Common myeloid progenitor, CD34-positive (primary cell): Measurements from ENCODE around the gene VDR.
A peak's percentile ranks its signal among the peaks of the same experiment; 100 is the strongest.
"Not testable (repeated sequence)": the region's sequence is repeated elsewhere in the genome, so short reads cannot be mapped to it uniquely, and the experiment has no call there.

ENCODE experiments used
- CTCF ChIA-PET: fragments of 350-600 bp; sonication (Branson Sonifier 250); formaldehyde crosslinking; loops from one replicate; lab custom pipeline; 2021; ENCODE audit warnings: antibody characterized with exemption; lab: Charles Lee
- POLR2A ChIA-PET: fragments of 350-600 bp; sonication (Branson Sonifier 250); formaldehyde crosslinking; loops from one replicate; lab custom pipeline; 2021; ENCODE audit warnings: antibody characterized with exemption; lab: Charles Lee
- DNase-seq, 3 donors: peaks; one replicate each; pipeline versions ENCODE4 v3.0.0 to v3.0.0-alpha.2; 2013
- H3K27ac ChIP-seq, 2 experiments: 1 replicate in 1 of 2; 2 replicates in 1 of 2; pipeline ENCODE4 v1.7.0; 2013; ENCODE audit warnings: inconsistent platforms in 2 of 2, low read length in 2 of 2, mild to moderate bottlenecking in 2 of 2, low read depth in 1 of 2, moderate library complexity in 1 of 2; ENCODE audit not compliant: severe bottlenecking in 2 of 2, insufficient read depth in 1 of 2, poor library complexity in 1 of 2
- H3K27me3 ChIP-seq, 5 experiments: replicated peaks in 2 of 5; 1 replicate in 3 of 5; 2 replicates in 2 of 5; pipeline versions ENCODE4 v1.6.1 to v1.7.0; 2013; ENCODE audit warnings: low read length in 4 of 5, mild to moderate bottlenecking in 2 of 5, moderate library complexity in 2 of 5, inconsistent platforms in 1 of 5; ENCODE audit not compliant: insufficient read depth in 5 of 5, control insufficient read depth in 4 of 5
- H3K36me3 ChIP-seq, 4 experiments: 1 replicate in 2 of 4; 2 replicates in 2 of 4; pipeline versions ENCODE4 v1.6.1 to v1.7.0; 2013; ENCODE audit warnings: low read length in 3 of 4, control low read depth in 1 of 4, mild to moderate bottlenecking in 1 of 4; ENCODE audit not compliant: control insufficient read depth in 4 of 4, insufficient read depth in 4 of 4
- H3K4me1 ChIP-seq, 4 experiments: 1 replicate in 3 of 4; 2 replicates in 1 of 4; pipeline versions ENCODE4 v1.6.1 to v1.7.1; 2013; ENCODE audit warnings: low read length in 3 of 4, mild to moderate bottlenecking in 3 of 4, control low read depth in 1 of 4, inconsistent platforms in 1 of 4, moderate library complexity in 1 of 4; ENCODE audit not compliant: control insufficient read depth in 4 of 4, insufficient read depth in 4 of 4; ENCODE audit errors: control extremely low read depth in 1 of 4
- H3K4me3 ChIP-seq, 7 experiments: 1 replicate in 4 of 7; 2 replicates in 3 of 7; pipeline versions ENCODE4 v1.5.1 to v1.7.0; 2013; ENCODE audit warnings: mild to moderate bottlenecking in 7 of 7, low read length in 6 of 7, moderate library complexity in 6 of 7, inconsistent platforms in 2 of 7, low read depth in 2 of 7, control low read depth in 1 of 7; ENCODE audit not compliant: insufficient read depth in 4 of 7, control insufficient read depth in 1 of 7; ENCODE audit errors: extremely low read depth in 1 of 7
- H3K9me3 ChIP-seq, 5 experiments: 1 replicate in 4 of 5; 2 replicates in 1 of 5; pipeline versions ENCODE4 v1.6.1 to v1.7.1; 2013; ENCODE audit warnings: low read length in 4 of 5, mild to moderate bottlenecking in 2 of 5, inconsistent platforms in 1 of 5, low read depth in 1 of 5, moderate library complexity in 1 of 5; ENCODE audit not compliant: control insufficient read depth in 4 of 5, insufficient read depth in 2 of 5; ENCODE audit errors: control extremely low read depth in 1 of 5
- WGBS: methylation state at CpG from one replicate; pipeline ENCODE4 v1.1.5; 2013; ENCODE audit not compliant: insufficient coverage; 5-methylcytosine and 5-hydroxymethylcytosine counted together

VDR gene

GRCh38 chr12:47811581-47812484 lies 93.0 kb downstream of the VDR start:
- Histone ChIP-seq H3K4me1 (peaks cover 48 to 98% (median 97%) of the 10 kb centered on the region in 4 experiments), H3K27me3 (no peaks in the 10 kb centered on the region), H3K4me3 (peak overlapping the region in 3 of 7 experiments; percentile 40 to 68 (median 60)), H3K27ac (peak overlapping the region; percentile 59 to 88), H3K9me3 (no peaks in the 10 kb centered on the region), H3K36me3 (peaks cover 0 to 10% (median 3%) of the 10 kb centered on the region in 4 experiments)
- ChIA-PET POLR2A (interaction anchor here (0.7 kb wide), 1 partner anchor 24 kb away, joined by 3 read pairs; no protein-coding TSS in a partner anchor), CTCF (interaction anchor here (1.2 to 49.5 kb wide), 7 partner anchors 11 to 98 kb away, joined by 4 to 1391 read pairs (median 6); no protein-coding TSS in a partner anchor)
- 81% methylated on average over 11 of the region's 14 CpGs for WGBS
- no peak for DNase-seq

GRCh38 chr12:47811072-47811396 lies 93.8 kb downstream of the VDR start:
- peaks cover 50 to 98% (median 97%) of the 10 kb centered on the region in 4 experiments for H3K4me1 ChIP-seq
- no peaks in the 10 kb centered on the region for H3K9me3 ChIP-seq
- CTCF ChIA-PET: interaction anchor here (1.9 to 49.5 kb wide), 5 partner anchors 7 to 33 kb away, joined by 6 to 1391 read pairs (median 33); partner anchors contain the start of gene HDAC7
- no peaks in the 10 kb centered on the region for H3K27me3 ChIP-seq
- peak overlapping the region; percentile 59 to 88 for H3K27ac ChIP-seq
- peak overlapping the region in 2 of 7 experiments; percentile 16 to 49 for H3K4me3 ChIP-seq
- 44% methylated on average over 1 of the region's 2 CpGs for WGBS
- peaks cover 0 to 10% (median 3%) of the 10 kb centered on the region in 4 experiments for H3K36me3 ChIP-seq
- DNase-seq: no peak
- POLR2A ChIA-PET: interaction anchor here (0.7 kb wide), 1 partner anchor 25 kb away, joined by 3 read pairs; no protein-coding TSS in a partner anchor

- 89% methylated on average over 4 of the region's 9 CpGs for WGBS
- H3K9me3 ChIP-seq, DNase-seq, H3K4me3 ChIP-seq, H3K27me3 ChIP-seq: not testable (repeated sequence)
- peak overlapping the region in 1 of 2 experiments; percentile 88 for H3K27ac ChIP-seq
- ChIA-PET POLR2A (interaction anchor here (2.8 kb wide), 1 partner anchor 8 kb away, joined by 21 read pairs; no protein-coding TSS in a partner anchor), CTCF (interaction anchor here (1.0 to 49.5 kb wide), 6 partner anchors 8 to 65 kb away, joined by 3 to 1391 read pairs (median 14); partner anchors contain the start of gene HDAC7)
- H3K4me1 ChIP-seq: peaks cover 46 to 98% (median 98%) of the 10 kb centered on the region in 4 experiments
- peaks cover 0 to 11% (median 4%) of the 10 kb centered on the region in 4 experiments for H3K36me3 ChIP-seq
Measured at GRCh38 chr12:47809518-47809917, 95.3 kb downstream of the VDR start.

- Histone ChIP-seq H3K9me3 (no peaks in the 10 kb centered on the region), H3K4me3 (peak overlapping the region in 6 of 7 experiments; percentile 5 to 58 (median 44)), H3K4me1 (peaks cover 44 to 98% (median 98%) of the 10 kb centered on the region in 4 experiments), H3K36me3 (peaks cover 0 to 11% (median 6%) of the 10 kb centered on the region in 4 experiments), H3K27me3 (no peaks in the 10 kb centered on the region), H3K27ac (peak overlapping the region; percentile 74 to 89)
- ChIA-PET CTCF (interaction anchor here (0.7 to 49.5 kb wide), 16 partner anchors 9 to 101 kb away, joined by 3 to 1391 read pairs (median 8); partner anchors contain the start of genes HDAC7 and SLC48A1), POLR2A (interaction anchor here (0.8 to 2.8 kb wide), 5 partner anchors 9 to 53 kb away, joined by 3 to 21 read pairs (median 4); partner anchors contain the start of gene HDAC7)
- peak in 2 of 3 donors; percentile 68 to 77 for DNase-seq
- WGBS: 18% methylated on average over 7 of the region's 9 CpGs
Measured at GRCh38 chr12:47808574-47809365, 96.0 kb downstream of the VDR start.

- 1% methylated on average over 6 of the region's 9 CpGs for WGBS
- peak overlapping the region; percentile 74 to 89 for H3K27ac ChIP-seq
- CTCF ChIA-PET: interaction anchor here (0.7 to 49.5 kb wide), 20 partner anchors 8 to 100 kb away, joined by 3 to 1391 read pairs (median 8); partner anchors contain the start of genes HDAC7 and SLC48A1
Measured at GRCh38 chr12:47808050-47808449, 96.7 kb downstream of the VDR start.

GRCh38 chr12:47807338-47807737 lies 97.5 kb downstream of the VDR start:
- Histone ChIP-seq H3K27ac (peak overlapping the region; percentile 74 to 89), H3K27me3 (no peaks in the 10 kb centered on the region), H3K4me1 (peaks cover 45 to 100% (median 100%) of the 10 kb centered on the region in 4 experiments), H3K9me3 (no peaks in the 10 kb centered on the region), H3K4me3 (peak overlapping the region in 5 of 7 experiments; percentile 6 to 58 (median 40)), H3K36me3 (peaks cover 0 to 11% (median 5%) of the 10 kb centered on the region in 4 experiments)
- POLR2A ChIA-PET: interaction anchor here (0.6 to 2.8 kb wide), 6 partner anchors 7 to 74 kb away, joined by 3 to 21 read pairs (median 4); partner anchors contain the start of gene HDAC7
- DNase-seq: no peak
- CTCF ChIA-PET: interaction anchor here (0.9 to 49.5 kb wide), 17 partner anchors 8 to 100 kb away, joined by 3 to 1391 read pairs (median 8); partner anchors contain the start of genes HDAC7 and SLC48A1
- WGBS: 76% methylated on average over 4 of the region's 5 CpGs

More at GRCh38 chr12:47808050-47808449, 96.7 kb downstream of the VDR start:
- peaks cover 44 to 98% (median 98%) of the 10 kb centered on the region in 4 experiments for H3K4me1 ChIP-seq
- POLR2A ChIA-PET: interaction anchor here (0.6 to 2.8 kb wide), 7 partner anchors 8 to 75 kb away, joined by 3 to 21 read pairs (median 4); partner anchors contain the start of gene HDAC7
- H3K9me3 ChIP-seq: no peaks in the 10 kb centered on the region
- H3K4me3 ChIP-seq: peak overlapping the region in 5 of 7 experiments; percentile 5 to 58 (median 40)
- no peaks in the 10 kb centered on the region for H3K27me3 ChIP-seq
- peaks cover 0 to 11% (median 5%) of the 10 kb centered on the region in 4 experiments for H3K36me3 ChIP-seq
- DNase-seq: peak; percentile 69 to 92 (median 90)
